Right lobe of liver (tissue), 4 donors: Measurements from ENCODE around the gene BMP7.

Source experiments
- POLR2A ChIP-seq: fragments of 450-650 bp; IDR thresholded peaks from one replicate; pipeline ENCODE4 v1.6.1; 2017; ENCODE audit warnings: antibody characterized with exemption, mild to moderate bottlenecking
- TF ChIP-seq, protein P1 (sequence below), 4 donors: fragments of 200-600 bp in 3 of 4; fragments of 450-650 bp in 1 of 4; IDR thresholded peaks; one replicate each; pipeline versions ENCODE4 v1.5.1 to v1.8.0; 2016 to 2022; ENCODE audit warnings: antibody characterized with exemption in 4 of 4, mild to moderate bottlenecking in 2 of 4
- donor health status: DM: no; HTN: no; CAD: no.
- donor health status: DM: no; HTN: no; CAD: no.
- donor health status: DM: no; HTN: yes; CAD: no.

DNA sequence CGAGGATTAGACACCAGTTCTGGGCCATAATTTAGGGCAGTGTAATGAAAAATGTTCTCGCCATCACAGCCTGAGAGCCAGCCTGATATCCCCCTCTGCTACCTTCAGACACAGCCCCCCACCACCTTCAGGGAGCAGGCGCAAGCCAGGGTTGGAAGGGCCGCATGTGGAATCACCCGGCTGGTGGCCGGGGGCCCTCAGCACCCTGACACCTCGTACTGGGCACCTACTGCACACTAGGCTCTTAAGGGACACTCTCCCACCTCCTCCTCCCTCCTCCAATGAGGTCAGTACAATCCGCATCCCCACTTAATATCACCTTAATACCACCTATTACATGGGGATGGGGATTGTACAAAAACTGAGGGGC lies 55.5 kb downstream of the BMP7 start:
- TF ChIP-seq, protein P1, sequence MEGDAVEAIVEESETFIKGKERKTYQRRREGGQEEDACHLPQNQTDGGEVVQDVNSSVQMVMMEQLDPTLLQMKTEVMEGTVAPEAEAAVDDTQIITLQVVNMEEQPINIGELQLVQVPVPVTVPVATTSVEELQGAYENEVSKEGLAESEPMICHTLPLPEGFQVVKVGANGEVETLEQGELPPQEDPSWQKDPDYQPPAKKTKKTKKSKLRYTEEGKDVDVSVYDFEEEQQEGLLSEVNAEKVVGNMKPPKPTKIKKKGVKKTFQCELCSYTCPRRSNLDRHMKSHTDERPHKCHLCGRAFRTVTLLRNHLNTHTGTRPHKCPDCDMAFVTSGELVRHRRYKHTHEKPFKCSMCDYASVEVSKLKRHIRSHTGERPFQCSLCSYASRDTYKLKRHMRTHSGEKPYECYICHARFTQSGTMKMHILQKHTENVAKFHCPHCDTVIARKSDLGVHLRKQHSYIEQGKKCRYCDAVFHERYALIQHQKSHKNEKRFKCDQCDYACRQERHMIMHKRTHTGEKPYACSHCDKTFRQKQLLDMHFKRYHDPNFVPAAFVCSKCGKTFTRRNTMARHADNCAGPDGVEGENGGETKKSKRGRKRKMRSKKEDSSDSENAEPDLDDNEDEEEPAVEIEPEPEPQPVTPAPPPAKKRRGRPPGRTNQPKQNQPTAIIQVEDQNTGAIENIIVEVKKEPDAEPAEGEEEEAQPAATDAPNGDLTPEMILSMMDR (IDR thresholded peaks at IDR 0.05) = no peak
- no peak for TF ChIP-seq POLR2A
